NOMO-1 treated with dmso at 0.1 percent for 144 hours (cell line): ENCODE data around the gene ABLIM1.

ENCODE experiments used
- DNase-seq: peaks from one replicate; lab custom pipeline; 2025; ENCODE audit not compliant: unreplicated experiment; lab: John Stamatoyannopoulos, UW

ABLIM1 gene

DNA sequence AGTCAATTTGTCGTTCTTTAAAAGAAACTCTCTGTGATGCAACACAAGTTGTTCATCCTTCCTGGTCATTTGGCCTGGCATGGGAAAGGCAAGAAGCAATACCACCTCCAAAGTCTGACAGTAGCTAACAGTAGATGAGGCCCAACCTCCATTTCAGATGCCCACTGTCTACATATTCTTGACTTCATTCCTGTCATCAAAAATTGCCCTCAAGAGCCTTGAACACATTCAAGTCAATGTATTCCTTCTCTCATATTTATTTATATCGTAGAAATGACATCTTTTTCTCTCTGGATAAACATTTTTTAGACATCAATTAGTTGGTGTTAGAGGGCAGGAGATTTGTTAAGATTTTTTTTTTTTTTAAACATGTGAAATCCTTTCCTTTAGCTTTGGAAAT lies 33.7 kb downstream of the ABLIM1 start:
- DNase-seq = no peak

DNA sequence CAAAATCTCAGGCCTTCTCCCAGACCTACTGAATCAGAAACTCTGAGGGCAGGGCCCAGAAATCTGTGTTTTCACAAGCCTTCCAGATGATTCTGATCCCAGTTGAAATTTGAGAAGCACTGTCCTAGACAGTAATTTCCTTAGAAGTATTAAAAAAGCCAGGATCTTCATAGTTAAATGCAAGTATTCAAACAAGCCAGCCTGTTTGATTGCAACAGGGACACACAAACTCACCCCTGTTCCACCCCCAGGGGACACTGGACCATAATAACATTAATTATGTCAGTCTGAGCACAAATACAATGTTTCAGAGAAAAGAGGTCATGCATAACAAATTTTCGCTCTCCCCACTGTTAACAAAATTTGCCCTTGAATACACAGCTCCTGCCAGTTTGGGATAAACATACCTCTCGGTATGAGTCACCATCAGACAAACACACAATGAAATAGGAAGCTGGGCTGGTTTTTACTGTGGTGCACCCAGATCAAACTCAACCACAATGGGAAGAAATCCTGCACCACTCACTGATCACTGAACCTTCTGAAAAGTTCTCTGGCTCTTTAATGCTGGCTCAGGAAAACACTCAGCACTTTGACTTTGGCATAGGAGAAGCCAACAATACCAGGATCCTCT lies 34.3 kb downstream of the ABLIM1 start:
- DNase-seq = no peak

DNA sequence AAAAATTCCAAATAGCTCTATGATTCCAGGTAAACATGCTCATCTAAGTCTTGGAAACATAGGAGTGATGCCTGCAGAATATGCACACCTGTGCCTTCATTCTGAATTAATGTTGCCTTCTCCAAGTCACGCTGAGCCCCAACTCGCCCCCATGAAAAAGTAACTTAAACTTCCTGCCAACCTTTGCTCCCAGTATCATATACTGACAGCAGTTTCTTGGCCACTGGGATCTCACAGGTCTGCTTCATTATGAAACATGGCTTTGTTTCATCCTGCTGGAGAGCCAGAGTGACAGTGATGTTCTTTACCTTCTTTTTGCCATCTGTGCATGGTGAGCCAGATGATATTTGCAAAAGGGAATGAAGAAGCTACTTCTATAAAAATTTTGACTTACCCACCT lies 34.9 kb downstream of the ABLIM1 start:
- DNase-seq = no peak

DNA sequence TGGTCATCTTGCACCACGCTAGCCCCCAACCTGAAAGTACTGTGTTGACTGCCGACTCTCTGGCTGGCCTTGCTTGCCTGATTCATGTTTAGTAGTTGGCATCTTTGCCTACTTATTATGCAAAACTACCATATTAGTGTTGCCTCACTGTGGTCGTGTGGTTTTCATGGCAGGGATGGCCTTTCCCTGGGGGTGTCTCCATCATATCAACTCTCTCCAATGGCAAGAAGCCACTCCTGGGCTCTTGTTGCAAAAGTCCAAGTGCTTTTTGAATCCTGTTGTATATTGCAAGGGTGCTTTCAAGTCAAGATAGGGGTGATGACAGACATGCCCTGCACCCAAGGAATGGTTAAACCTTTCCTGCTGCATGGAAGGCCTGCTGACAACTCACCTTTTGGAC lies 39.4 kb downstream of the ABLIM1 start:
- DNase-seq = no peak

DNA sequence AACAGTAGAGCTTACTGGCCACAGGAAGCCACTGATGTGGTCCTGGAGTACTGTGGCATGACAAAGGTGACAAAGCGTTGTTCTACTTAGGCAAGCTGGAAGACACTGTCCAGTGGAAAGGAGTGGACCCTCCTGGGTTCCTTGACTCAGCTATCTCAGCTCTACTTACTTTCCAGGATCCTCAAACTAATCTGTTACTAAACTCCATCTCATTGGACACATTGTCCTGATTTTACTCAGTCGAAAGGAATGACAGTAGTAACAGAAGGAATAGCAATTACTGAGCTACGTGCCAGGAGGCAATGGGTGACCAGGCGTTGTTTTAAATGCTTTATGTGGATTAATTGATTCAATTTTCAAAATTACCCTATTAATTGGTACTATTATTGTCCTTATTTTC lies 41.6 kb downstream of the ABLIM1 start:
- no peak for DNase-seq

DNA sequence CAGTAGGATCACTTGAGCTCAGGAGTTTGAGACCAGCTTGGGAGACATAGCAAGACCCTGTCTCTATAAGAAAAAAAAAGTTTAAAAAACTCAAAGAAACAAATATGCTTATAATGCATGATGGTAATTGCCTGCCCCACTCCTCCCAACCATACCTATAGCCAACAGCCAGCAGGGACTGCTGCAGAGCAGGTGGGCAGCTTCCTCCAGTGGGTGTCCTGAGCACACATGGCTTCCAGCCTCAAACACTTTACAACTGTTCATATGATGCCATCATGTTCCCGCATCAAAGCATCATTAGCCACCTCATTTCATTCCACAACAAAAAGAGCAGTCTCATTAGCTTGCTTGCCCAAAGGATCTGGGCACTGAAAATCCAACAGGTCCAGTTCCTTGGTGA lies 42.0 kb downstream of the ABLIM1 start:
- DNase-seq = no peak

DNA sequence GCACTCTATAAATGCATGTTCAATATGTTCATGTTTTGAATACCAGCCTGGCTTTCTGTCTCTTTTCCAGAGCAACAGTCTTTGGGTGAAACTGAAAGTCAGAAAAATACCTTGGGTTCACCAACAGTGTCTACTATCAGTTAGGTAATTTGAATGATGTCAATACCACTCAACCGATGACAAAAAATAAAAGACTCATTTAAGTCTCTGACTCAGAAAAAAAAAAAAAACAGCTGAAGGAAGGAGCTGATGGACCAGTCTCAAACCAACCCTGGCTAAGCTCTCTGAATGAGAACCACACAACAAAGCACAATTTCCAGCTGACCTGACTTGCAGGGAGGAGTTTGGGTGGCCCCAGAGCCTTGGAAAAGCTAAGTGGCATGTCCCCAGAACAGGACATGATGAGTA lies 42.5 kb downstream of the ABLIM1 start:
- no peak for DNase-seq

DNA sequence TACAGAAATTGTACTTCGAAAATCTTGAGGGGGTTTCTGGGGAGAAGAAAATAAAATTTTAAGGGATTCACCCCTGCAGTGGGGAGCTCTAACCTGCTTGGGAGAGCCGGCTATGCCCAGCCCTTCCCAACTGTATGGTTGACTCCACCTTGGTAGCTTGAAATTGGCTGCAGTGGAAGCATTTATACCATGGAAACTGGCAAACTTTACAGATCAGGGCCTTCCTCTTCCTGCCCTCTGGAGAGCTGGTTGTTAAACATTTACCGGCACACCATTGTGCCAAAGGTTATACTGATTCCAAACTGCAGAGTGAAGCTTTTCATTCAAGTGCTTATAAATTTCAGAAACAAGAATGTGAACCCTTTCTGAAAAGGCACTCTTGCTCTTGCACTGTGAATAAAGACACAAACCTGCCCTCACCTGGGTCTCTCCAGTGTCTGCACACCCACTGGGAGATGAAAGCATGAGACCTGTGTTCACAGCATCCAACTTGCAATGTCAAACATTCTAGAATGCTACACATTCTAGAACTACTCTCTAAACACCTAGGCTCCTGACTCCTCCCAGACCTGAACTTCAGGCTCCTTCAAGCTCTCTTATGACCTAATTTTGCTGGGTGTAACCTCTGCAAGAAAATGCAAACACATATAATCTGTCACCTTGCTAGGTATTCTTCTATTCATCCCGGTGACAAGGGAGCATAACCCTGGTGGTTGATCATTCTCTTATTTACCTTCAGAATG lies 44.7 kb downstream of the ABLIM1 start:
- DNase-seq = no peak

DNA sequence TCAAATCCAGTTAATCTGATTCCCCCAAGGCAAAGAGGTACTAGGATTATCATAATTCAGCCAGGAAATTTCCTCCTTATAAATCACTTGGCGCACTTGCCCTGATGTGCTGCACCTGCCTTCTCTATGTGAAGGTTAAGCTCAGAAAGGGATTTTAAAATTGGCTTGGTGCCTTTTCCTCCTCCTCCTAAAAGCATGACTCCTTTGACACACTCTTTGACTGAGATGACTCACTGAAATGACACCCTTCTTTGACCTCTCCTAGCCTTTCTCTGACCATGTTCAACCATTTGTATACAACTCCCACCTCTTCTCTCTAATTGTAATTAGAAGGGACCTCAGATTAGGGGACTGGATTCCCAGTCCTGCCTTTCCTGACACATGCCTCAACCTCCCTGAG lies 46.5 kb downstream of the ABLIM1 start:
- DNase-seq = no peak

DNA sequence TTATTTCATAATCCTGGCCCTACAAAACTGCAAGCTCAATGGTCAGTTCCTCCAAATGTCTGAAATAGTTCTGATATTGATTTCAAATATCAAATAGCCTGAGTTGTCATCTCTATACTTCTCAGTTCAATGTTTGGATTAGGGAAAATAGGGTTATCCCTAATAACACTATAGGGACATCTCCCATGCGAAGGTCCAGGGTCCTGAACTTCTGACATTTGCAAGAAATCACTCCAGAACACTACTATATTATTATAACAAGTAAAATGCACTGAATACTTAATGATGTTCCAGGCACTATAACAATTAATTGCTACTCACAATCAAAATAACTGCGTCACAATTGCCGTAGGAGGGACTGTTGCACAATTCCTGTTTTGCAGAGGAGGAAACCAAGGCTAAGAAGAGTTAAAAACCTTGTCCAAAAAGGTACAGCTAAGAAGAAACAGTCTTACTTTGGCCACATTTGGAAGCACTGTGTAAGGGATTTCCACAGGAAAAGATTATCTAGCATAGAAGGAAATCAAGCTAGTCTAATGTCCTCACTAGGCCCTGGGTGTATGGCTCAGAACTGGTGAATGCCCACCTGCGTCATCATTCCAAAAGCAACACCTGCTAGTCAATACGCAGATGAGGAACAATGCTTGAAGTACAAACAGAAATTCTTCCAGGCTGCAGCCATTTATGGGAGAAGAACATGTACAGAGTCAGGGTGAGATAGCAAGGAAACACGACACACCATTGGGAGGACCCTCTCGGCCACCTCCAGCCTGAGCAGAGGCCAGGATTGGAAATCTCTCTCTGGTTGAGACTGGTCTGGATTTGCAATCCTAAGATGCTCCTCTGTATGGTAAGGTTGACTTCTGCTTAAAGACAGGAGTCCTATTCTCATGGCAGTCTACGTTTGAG lies 48.3 kb downstream of the ABLIM1 start:
- DNase-seq = no peak

DNA sequence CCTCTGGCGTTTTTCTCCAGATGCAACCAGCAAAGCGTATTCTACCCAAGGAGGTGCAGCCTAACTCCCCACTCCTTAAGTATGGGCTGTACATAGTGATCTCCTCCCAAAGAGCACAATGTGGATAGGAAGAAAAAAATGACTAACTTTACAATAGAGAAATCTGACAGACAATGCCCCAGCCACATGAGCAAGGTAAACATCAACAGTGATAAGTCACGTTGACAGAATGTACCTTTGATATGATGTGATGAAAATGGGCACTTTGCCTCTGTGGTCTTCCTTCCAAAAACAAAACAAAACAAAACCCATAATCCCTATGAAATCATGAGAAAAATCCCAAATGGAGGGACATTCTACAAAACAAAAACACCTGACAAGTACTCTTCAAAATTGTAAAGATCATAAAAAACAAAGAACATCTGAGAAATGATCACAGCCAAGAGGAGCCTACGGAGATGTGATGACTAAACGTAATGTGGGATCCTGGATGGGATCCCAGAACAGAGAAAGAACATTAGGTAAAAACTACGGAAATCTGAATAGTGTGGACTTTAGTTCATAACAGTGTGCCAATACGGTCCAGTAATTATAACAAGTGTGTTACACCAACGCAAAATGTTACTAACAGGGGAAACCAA lies 50.6 kb downstream of the ABLIM1 start:
- no peak for DNase-seq

DNA sequence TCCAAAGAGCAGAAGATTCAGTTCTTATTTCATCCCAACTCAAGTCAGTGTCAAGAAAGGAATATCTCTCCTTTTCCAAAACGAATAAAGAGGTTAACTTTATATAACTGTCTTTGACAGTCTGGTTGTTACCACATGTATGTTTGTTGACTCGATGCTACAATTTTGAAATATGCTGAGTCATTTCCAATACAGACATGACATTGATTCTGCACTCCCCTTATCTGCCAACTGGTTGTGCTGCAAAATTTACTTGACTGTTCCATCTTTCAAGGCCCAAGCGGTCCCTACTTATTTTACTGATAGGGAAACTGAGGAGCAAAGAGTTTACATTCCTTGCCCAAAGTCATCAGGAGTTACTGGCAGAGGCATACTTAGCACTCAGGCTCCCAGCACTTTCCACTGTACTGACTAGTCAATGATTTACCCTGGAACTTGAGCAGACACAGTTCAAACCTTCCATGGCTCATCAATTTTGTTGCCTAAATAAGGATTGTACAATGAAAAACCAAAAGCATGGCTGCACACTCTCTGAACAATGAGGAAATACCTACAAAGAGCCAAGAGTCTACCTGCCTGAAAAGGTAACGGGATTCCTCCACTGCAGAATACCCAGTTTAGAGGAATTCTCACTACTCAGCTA lies 52.8 kb downstream of the ABLIM1 start:
- no peak for DNase-seq

DNA sequence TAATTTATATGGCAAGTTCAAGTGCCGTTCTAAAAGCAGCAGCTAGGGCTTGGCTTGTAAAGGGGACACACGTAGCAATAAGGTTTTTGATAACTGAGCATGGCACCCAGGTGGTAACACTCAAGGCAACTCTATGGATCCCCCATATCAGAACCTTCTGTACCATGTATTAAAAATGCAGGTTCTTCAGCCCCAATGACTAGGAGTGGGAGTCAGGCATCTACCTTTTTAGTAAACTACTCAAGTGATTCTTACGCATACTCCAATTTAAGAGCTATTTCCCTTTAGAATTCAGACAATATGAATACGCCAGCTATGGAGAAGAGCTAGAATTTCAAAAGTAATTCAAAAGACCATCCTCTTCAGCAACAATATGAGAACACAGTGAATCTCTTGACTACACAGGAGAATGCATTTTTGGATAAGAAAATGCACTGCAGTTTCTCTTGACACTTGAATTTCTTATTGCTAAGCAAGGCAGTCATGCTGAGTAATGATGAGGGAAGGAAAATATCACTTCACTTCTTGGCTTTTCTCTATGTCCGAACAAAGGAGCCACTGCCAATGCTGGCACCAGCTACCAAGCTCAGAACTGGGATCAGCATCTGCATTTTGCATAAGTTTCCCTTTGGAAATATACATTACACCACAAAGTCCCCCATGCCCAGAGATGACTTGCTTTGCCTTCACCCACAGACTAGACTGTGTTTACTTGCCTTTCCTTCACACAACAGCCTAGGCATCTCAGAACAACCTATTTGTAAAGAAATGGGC lies 53.5 kb downstream of the ABLIM1 start:
- DNase-seq = no peak

DNA sequence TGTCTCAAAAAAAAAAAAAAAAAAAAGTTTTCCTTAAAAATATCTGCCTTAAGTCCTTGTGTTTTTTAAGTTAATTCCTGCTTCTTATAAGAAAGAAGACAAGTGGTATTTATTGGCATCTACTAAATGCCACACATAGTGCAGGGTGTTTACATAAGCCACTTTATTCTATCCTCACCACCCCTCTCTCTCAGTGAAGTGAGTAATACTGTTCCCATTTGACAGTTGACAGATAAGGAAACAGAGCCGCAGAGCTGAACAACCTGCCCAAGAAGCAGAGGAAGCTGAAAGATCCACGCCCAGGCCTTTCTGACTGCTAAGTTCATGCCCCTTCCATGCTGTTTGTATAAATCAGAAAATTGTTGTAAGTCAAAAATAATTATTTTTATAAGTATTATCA lies 54.1 kb downstream of the ABLIM1 start:
- no peak for DNase-seq

DNA sequence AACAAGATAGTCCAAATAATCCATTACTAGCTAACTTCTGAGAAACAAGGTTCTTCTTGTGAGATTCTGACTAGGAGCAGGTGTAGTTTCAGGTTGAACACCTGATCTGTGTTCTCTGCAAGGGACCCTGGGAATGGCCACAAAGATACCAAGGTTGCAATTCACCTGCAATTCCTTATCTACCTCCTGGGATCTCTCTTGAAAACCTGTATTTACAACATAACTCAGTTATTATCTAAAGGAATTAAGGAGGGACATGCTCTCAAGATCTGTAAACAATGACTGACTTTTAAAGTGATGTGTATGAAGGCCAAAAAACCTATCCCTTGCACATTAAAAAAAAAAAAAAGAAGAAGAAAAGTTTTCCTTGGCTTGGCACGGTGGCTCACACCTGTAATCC lies 54.8 kb downstream of the ABLIM1 start:
- no peak for DNase-seq

DNA sequence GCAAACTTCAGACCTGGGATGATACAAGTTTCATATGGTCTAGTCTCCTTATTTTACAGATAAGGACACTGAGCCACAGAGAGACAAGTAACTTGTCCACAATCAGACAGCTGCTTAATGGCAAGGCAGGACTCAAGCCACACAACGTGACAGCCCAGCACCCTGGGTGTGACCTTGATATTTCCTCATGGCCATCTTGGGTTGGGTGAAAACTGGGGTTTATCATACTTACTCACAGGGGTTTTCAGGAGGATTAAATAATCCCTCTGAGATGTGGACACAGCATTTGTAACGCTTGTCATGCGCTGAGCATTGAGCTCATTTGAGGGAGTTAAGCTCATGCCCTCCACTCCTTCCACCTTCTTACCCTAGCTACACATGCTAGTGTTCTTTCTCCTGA lies 58.0 kb downstream of the ABLIM1 start:
- DNase-seq = no peak

DNA sequence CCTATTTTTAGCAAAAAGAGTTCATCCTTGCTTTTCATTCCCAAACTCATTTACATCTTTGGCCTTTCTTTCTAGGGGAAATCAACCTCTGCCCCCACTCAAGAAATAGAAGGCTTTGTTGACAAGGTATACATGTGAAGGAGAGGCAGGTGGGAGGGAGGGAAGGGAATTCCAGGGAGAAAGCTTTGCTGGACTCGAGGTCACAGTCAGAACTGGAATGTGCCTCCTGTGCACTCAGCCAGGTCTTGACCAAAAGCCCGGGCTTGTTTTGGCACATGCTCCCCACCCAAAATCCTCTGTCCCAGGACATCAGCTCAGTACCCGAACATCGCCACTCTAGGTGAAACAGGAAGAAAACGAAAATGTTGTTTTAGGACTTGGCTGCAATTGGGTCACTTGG lies 61.3 kb downstream of the ABLIM1 start:
- no peak for DNase-seq

DNA sequence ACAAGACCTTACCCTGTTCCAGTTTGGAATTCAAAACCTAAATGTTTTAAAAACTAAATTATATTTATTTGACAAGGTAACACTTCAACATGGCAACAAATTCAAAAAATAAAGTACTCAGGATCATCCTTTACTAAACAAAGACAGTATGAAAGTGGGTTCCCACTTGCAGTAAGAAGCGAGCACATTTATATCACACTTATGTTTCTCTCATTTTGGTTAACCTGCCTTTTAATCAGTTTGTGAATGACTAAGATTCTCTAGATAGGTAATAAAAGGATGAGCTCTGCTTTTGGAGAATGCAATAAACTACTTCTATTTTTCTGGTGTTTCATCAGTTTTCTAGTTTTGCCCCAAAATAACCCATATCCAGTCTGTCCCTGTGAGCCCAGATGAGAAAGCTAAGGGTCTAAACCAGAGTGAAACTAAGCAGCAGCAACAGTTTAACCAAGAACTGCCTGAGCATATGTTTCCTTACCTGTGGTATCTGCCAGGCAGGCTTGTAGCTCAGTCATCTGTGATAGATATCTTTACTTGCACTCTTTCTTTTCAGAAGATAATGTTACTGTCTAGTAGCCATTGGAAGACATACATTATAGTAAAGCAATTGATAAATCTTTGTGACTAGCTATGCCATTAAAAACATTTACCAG lies 64.1 kb downstream of the ABLIM1 start:
- no peak for DNase-seq

DNA sequence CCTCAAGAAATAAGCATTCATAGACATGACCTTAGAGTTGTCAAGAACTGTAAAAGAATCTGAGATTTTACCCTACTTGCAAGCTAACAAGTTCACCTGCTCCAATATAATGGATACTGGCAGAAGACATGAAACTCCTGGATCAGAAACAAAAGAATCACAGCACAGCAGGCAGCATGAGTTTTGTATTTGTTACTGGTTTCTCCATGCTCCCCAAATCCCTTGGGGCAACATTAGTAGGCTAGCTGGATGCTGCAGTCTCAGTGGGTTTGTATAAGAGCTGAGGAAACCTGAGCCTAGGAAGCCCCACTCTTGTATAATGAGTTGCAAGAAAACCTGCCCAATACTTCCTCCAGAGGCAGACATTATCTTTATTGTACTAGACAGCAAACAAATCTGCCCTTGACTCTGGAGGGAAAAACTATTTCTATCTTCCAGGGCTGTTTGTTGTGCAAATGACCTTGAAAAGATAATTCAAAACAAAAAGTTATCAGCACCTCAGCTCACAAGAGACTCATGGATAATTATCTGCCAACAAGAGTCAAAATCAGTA lies 64.8 kb downstream of the ABLIM1 start:
- DNase-seq = no peak
